H1 (cell line): Measurements from ENCODE around the gene EIF4A3. TPM values are rescaled to one million over a fixed set of nuclear protein-coding genes. Genes with fewer than 3 reads are reported as not detected.

Source experiments
- ASH2L ChIP-seq: fragments of 200-600, 300-600 bp; sonication (generic); IDR thresholded peaks from one replicate; pipeline ENCODE4 v1.7.1; 2017; ENCODE audit warnings: low read length
- TCF12 ChIP-seq: IDR thresholded peaks from 2 replicates; pipeline ENCODE4 v1.6.1; 2011; ENCODE audit warnings: low read depth, mild to moderate bottlenecking, low read length
- YY1 ChIP-seq: IDR thresholded peaks from 2 replicates; pipeline ENCODE4 v1.6.1; 2011; ENCODE audit warnings: low read depth, mild to moderate bottlenecking, low read length
- polyA plus RNA-seq, 7 experiments: library from polyadenylated mRNA; depleted of rRNA in 3 of 7; stranded (reverse) in 5 of 7; unstranded in 2 of 7; fragments of >200 nt in 5 of 7; fragments of 200-250 nt in 2 of 7; gene quantifications; 1 replicate in 5 of 7; 2 replicates in 1 of 7; 4 replicates in 1 of 7; pipeline versions ENCODE4 v1.2.1 to v1.2.3, GENCODE V29; 2011 to 2013; ENCODE audit warnings: missing spikeins in 2 of 7, mixed read lengths in 2 of 7
- total RNA-seq: library from RNA; stranded (reverse); fragmentation: NEBNext Ultra II Directional; extraction: Animal tissue kit (Norgen Biotek cat#: 25700); gene quantifications from 2 replicates; pipeline ENCODE4 v1.2.1, GENCODE V29; 2021
- TF ChIP-seq, protein P1 (sequence below): fragments of 300-600 bp; sonication (generic); IDR thresholded peaks from 2 replicates; pipeline ENCODE4 v1.7.1; 2012; ENCODE audit warnings: low read length, moderate library complexity, mild to moderate bottlenecking, inconsistent platforms; ENCODE audit not compliant: insufficient replicate concordance

EIF4A3 gene
- total and polyA plus RNA-seq, 2 of the 8 experiments (the other 6 are each of a cell fraction or from before 2014, with no cell fraction given), result 142 to 146 TPM

DNA sequence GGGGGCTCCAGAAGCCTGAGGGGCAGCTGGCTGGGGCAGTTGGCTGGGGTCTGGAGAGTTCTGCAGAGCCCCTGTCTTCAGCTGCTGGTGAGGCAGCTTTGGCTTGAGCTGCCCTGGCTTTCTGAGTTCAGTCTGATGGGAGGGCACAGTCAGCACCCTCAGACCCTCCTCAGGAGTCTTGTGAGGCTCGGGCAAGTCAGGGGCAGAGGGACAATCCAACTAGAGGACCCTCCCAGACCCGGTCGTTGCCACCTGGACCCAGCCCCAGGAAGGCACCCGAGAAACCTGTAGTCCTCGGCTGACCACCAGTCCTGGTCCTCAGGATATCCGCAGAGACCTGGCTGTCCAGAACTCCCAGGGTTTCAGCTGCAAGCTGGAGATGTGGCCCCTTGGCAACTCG is 24.8 kb upstream of the EIF4A3 start (continued):
- TF ChIP-seq YY1 (no peak), ASH2L (no peak), TCF12 (no peak)
- TF ChIP-seq, protein P1, sequence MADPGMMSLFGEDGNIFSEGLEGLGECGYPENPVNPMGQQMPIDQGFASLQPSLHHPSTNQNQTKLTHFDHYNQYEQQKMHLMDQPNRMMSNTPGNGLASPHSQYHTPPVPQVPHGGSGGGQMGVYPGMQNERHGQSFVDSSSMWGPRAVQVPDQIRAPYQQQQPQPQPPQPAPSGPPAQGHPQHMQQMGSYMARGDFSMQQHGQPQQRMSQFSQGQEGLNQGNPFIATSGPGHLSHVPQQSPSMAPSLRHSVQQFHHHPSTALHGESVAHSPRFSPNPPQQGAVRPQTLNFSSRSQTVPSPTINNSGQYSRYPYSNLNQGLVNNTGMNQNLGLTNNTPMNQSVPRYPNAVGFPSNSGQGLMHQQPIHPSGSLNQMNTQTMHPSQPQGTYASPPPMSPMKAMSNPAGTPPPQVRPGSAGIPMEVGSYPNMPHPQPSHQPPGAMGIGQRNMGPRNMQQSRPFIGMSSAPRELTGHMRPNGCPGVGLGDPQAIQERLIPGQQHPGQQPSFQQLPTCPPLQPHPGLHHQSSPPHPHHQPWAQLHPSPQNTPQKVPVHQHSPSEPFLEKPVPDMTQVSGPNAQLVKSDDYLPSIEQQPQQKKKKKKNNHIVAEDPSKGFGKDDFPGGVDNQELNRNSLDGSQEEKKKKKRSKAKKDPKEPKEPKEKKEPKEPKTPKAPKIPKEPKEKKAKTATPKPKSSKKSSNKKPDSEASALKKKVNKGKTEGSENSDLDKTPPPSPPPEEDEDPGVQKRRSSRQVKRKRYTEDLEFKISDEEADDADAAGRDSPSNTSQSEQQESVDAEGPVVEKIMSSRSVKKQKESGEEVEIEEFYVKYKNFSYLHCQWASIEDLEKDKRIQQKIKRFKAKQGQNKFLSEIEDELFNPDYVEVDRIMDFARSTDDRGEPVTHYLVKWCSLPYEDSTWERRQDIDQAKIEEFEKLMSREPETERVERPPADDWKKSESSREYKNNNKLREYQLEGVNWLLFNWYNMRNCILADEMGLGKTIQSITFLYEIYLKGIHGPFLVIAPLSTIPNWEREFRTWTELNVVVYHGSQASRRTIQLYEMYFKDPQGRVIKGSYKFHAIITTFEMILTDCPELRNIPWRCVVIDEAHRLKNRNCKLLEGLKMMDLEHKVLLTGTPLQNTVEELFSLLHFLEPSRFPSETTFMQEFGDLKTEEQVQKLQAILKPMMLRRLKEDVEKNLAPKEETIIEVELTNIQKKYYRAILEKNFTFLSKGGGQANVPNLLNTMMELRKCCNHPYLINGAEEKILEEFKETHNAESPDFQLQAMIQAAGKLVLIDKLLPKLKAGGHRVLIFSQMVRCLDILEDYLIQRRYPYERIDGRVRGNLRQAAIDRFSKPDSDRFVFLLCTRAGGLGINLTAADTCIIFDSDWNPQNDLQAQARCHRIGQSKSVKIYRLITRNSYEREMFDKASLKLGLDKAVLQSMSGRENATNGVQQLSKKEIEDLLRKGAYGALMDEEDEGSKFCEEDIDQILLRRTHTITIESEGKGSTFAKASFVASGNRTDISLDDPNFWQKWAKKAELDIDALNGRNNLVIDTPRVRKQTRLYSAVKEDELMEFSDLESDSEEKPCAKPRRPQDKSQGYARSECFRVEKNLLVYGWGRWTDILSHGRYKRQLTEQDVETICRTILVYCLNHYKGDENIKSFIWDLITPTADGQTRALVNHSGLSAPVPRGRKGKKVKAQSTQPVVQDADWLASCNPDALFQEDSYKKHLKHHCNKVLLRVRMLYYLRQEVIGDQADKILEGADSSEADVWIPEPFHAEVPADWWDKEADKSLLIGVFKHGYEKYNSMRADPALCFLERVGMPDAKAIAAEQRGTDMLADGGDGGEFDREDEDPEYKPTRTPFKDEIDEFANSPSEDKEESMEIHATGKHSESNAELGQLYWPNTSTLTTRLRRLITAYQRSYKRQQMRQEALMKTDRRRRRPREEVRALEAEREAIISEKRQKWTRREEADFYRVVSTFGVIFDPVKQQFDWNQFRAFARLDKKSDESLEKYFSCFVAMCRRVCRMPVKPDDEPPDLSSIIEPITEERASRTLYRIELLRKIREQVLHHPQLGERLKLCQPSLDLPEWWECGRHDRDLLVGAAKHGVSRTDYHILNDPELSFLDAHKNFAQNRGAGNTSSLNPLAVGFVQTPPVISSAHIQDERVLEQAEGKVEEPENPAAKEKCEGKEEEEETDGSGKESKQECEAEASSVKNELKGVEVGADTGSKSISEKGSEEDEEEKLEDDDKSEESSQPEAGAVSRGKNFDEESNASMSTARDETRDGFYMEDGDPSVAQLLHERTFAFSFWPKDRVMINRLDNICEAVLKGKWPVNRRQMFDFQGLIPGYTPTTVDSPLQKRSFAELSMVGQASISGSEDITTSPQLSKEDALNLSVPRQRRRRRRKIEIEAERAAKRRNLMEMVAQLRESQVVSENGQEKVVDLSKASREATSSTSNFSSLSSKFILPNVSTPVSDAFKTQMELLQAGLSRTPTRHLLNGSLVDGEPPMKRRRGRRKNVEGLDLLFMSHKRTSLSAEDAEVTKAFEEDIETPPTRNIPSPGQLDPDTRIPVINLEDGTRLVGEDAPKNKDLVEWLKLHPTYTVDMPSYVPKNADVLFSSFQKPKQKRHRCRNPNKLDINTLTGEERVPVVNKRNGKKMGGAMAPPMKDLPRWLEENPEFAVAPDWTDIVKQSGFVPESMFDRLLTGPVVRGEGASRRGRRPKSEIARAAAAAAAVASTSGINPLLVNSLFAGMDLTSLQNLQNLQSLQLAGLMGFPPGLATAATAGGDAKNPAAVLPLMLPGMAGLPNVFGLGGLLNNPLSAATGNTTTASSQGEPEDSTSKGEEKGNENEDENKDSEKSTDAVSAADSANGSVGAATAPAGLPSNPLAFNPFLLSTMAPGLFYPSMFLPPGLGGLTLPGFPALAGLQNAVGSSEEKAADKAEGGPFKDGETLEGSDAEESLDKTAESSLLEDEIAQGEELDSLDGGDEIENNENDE, result no peak
